ENCODE results near the gene STK11. TPM values are rescaled to one million over a fixed set of nuclear protein-coding genes. Genes with fewer than 3 reads are reported as not detected.

Gene STK11
- total and polyA plus RNA-seq, 2 of the 4 experiments (the other 2 are of a cell fraction): 39.3 to 42.8 TPM

DNA sequence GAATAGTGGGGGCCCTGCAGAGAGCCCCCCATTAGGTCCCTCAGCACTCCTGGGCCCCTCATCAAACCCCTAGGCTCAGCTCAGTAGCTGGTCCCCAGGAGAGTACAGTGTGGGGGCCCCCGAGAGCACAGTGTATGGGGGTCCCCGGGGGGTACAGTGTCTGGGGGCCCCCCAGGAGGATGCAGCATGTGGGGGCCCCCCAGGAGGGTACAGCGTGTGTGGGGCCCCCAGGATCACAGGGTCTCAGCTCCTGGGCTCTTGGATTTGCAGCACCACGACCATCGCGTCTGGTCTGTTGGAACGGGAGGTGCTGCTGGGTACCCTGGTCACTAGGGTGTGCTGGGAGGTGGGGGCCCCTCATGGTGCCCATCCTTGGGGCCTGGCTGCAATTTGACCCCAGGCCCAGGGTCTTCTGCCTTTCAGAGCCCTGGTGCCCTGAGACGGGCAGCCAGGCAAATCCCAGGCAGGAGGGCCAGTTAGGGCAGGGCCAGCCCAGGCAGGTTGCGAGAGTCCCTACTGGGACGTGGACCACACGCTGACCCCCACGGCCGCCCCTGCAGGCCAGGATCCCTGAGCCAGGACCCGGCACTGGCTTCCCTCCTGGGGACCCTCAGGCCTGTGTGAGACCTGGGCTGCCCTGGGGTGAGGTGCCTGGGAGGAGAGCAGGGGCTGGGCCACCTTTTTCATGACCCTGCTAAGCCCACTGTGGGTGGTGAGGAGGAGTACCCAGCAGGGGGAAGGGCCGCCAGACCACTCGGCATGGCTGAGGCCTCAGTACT lies 18.7 kb downstream of the STK11 start (continued):
- TF ChIP-seq USF2 (IDR thresholded peaks at IDR 0.05; ENCODE audit: low read depth, low read length): no peak
- no peak for TF ChIP-seq NFE2L2 (IDR thresholded peaks at IDR 0.05; ENCODE audit: low read depth, low read length)

GRCh38 chr19:1224847-1225246 lies 19.3 kb downstream of the STK11 start:
- H3K79me1 ChIP-seq (ENCODE audit: low read depth in 1 of 2, low read length in 2 of 2): peaks cover 6 to 30% of the 10 kb centered on the region in 2 experiments; a peak in 2 of 4 replicates
- H3K56ac ChIP-seq (ENCODE audit: extremely low read depth, insufficient read depth, low read length): no peak overlapping the region
- ATAC-seq (ENCODE audit: low read depth) (no peak), DNase-seq (no peak)
- H3K14ac ChIP-seq (replicated peaks; ENCODE audit: low read depth, low read length): no peak overlapping the region
- peak overlapping the region; percentile 28 for H2AK9ac ChIP-seq (replicated peaks; ENCODE audit: low read depth, low read length, poor library complexity)
- ChIA-PET CTCF (no interaction called here), POLR2A (ENCODE audit: unreplicated experiment) (no interaction called here)
- H4K8ac ChIP-seq (ENCODE audit: low read depth in 2 of 2, low read length in 2 of 2): no peak overlapping the region
- no peaks in the 10 kb centered on the region for H3K27me3 ChIP-seq (ENCODE audit: control insufficient read depth, insufficient read depth, low read length)
- H4K20me1 ChIP-seq (ENCODE audit: insufficient read depth, low read length): peaks cover 13% of the 10 kb centered on the region
- H3K9ac ChIP-seq (ENCODE audit: low read depth, low read length): no peak overlapping the region
- H3K4ac ChIP-seq (ENCODE audit: low read depth, low read length): no peak overlapping the region
- TF ChIP-seq RCOR1 (IDR thresholded peaks at IDR 0.05; ENCODE audit: insufficient replicate concordance, low read length) (no peak), MAZ (IDR thresholded peaks at IDR 0.05; ENCODE audit: borderline replicate concordance, low read depth, low read length) (no peak), CHD1 (IDR thresholded peaks at IDR 0.05; ENCODE audit: low read depth, low read length) (no peak), NFE2L2 (IDR thresholded peaks at IDR 0.05; ENCODE audit: low read depth, low read length) (no peak), RAD21 (IDR thresholded peaks at IDR 0.05; ENCODE audit: low read length) (no peak), MXI1 (IDR thresholded peaks at IDR 0.05; ENCODE audit: borderline replicate concordance, low read depth, low read length) (no peak), POLR2A (IDR thresholded peaks at IDR 0.05; ENCODE audit: low read depth, low read length) (no peak), SMC3 (IDR thresholded peaks at IDR 0.05; ENCODE audit: low read depth, low read length) (no peak), BHLHE40 (IDR thresholded peaks at IDR 0.05; ENCODE audit: low read depth, low read length) (no peak), MAFK (IDR thresholded peaks at IDR 0.05; ENCODE audit: low read depth, low read length) (no peak), FOS (IDR thresholded peaks at IDR 0.05; ENCODE audit: low read depth, low read length) (no peak), USF2 (IDR thresholded peaks at IDR 0.05; ENCODE audit: low read depth, low read length) (no peak), CEBPB (IDR thresholded peaks at IDR 0.05; ENCODE audit: low read depth, low read length) (no peak)
- TF ChIP-seq, protein P1, sequence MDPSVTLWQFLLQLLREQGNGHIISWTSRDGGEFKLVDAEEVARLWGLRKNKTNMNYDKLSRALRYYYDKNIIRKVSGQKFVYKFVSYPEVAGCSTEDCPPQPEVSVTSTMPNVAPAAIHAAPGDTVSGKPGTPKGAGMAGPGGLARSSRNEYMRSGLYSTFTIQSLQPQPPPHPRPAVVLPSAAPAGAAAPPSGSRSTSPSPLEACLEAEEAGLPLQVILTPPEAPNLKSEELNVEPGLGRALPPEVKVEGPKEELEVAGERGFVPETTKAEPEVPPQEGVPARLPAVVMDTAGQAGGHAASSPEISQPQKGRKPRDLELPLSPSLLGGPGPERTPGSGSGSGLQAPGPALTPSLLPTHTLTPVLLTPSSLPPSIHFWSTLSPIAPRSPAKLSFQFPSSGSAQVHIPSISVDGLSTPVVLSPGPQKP (IDR thresholded peaks at IDR 0.05; ENCODE audit: borderline replicate concordance, low read depth, low read length): no peak
- H3K4me2 ChIP-seq (ENCODE audit: low read depth, low read length): no peak overlapping the region
- dilution Hi-C loops (cut with HindIII; ENCODE audit: low sequenced_read_pairs, unreplicated experiment) (no loop called here), intact Hi-C loops (cut with micrococcal nuclease) (no loop called here), in situ Hi-C loops (cut with MboI; ENCODE audit: low sequenced_read_pairs) (no loop called here)
- H2AK5ac ChIP-seq (ENCODE audit: low read depth, low read length): no peak overlapping the region
- no peaks in the 10 kb centered on the region for H3K9me3 ChIP-seq (ENCODE audit: control insufficient read depth, insufficient read depth, low read length)
- H3K36me3 ChIP-seq (ENCODE audit: control insufficient read depth, insufficient read depth, low read length): peaks cover 56% of the 10 kb centered on the region
- H2AFZ ChIP-seq (replicated peaks; ENCODE audit: low read length, poor library complexity): no peak overlapping the region
- WGBS, 2 experiments (ENCODE audit: extremely low coverage in 2 of 2, insufficient read length in 1 of 2): 100% methylated on average over 2 of the region's 16 CpGs; no CpG with 5 or more reads in 1 of the 2 experiments
- no peak overlapping the region for H2BK120ac ChIP-seq (ENCODE audit: low read depth, low read length)
- no peak overlapping the region for H4K91ac ChIP-seq (ENCODE audit: insufficient read depth, low read depth, low read length)
- H3K23ac ChIP-seq (ENCODE audit: low read depth, low read length): no peak overlapping the region
- H3K27ac ChIP-seq (ENCODE audit: insufficient read depth, low read length): no peak overlapping the region
- H3K9me1 ChIP-seq (ENCODE audit: insufficient read depth, low read length): no peaks in the 10 kb centered on the region
- H2BK5ac ChIP-seq (ENCODE audit: low read depth, low read length, poor library complexity, severe bottlenecking): no peak overlapping the region
- H3K4me1 ChIP-seq (ENCODE audit: control insufficient read depth, insufficient read depth, low read length): no peaks in the 10 kb centered on the region
- no peak overlapping the region for H2BK20ac ChIP-seq (ENCODE audit: low read depth, low read length)
- H2BK15ac ChIP-seq (ENCODE audit: low read depth, low read length): no peak overlapping the region
- no peak overlapping the region for H4K5ac ChIP-seq (ENCODE audit: low read depth, low read length)
- no peak overlapping the region for H3K4me3 ChIP-seq (ENCODE audit: insufficient read depth, low read depth, low read length)
- no peak overlapping the region for H3K18ac ChIP-seq (ENCODE audit: low read depth, low read length)
- BruUV-seq (replicated peaks): no TSS peak

All from IMR-90 (cell line).